ENCODE data around the gene ACACA.
"Not testable (repeated sequence)": the region's sequence is repeated elsewhere in the genome, so short reads cannot be mapped to it uniquely, and the experiment has no call there.

The ACACA gene

DNA sequence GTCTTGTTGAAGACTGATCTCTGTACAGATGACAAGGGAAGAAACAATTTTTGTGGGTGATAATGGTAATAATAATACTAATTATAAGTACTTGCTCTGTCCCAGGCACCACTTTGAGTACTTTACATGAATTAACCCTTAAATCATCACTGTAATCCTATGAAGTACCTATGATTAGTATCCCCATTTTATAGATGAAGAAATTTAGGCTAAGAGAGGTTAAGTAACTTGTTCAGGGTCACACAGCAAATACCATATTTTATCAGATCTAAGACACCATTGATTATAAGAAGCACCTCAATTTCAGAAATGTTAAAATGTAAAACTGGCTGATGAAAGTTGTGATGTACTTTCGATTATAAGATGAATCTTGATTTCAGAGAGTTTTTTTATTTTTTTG is 18.6 kb upstream of the ACACA start:
- Histone ChIP-seq H3K4me3 (ENCODE audit: low read length) (no peak overlapping the region), H3K27ac (ENCODE audit: low read length) (no peak overlapping the region), H3K9me3 (ENCODE audit: insufficient read depth, low read depth, low read length) (no peaks in the 10 kb centered on the region), H3K4me1 (ENCODE audit: insufficient read depth, low read length) (no peaks in the 10 kb centered on the region), H3K27me3 (ENCODE audit: insufficient read depth, low read length) (no peaks in the 10 kb centered on the region), H3K9ac (ENCODE audit: low read depth, low read length) (no peak overlapping the region), H3K36me3 (ENCODE audit: insufficient read depth, low read depth, low read length) (peaks cover 66% of the 10 kb centered on the region)

DNA sequence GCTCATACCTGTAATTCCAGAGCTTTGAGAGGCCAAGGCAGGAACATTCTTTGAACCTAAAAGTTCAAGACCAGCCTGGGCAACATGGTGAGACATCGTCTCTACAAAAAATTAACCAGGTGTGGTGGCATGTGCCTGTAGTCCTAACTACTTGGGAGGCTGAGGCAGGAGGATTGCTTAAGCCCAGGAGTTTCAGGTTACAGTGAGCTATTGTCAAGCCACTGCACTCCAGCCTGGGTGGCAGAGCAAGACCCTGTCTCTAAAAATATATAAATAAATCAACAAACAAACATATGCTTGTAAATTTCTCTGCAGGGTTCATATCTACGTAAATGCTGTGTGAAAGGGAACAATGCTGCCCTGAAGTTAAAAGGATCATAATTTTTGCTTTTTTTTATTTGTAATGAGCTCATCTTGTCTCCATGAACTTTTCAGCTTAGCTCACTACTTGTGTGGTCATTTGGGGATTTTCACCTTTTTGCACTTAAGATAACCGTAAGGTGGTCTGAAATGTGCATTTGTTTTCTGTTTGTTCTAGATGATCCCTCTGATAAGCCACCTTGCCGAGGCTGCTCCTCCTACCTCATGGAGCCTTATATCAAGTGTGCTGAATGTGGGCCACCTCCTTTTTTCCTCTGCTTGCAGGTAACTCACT is 16.5 kb upstream of the ACACA start:
- H3K27ac ChIP-seq (ENCODE audit: low read length): no peak overlapping the region
- H3K4me3 ChIP-seq (ENCODE audit: low read length): no peak overlapping the region
- peaks cover 54% of the 10 kb centered on the region for H3K36me3 ChIP-seq (ENCODE audit: insufficient read depth, low read depth, low read length)
- no peaks in the 10 kb centered on the region for H3K9me3 ChIP-seq (ENCODE audit: insufficient read depth, low read depth, low read length)
- no peaks in the 10 kb centered on the region for H3K4me1 ChIP-seq (ENCODE audit: insufficient read depth, low read length)
- H3K9ac ChIP-seq (ENCODE audit: low read depth, low read length): no peak overlapping the region
- no peaks in the 10 kb centered on the region for H3K27me3 ChIP-seq (ENCODE audit: insufficient read depth, low read length)

GRCh38 chr17:37417852-37418251 is 11.2 kb upstream of the ACACA start:
- no peak overlapping the region for H3K27ac ChIP-seq (ENCODE audit: low read length)
- no peaks in the 10 kb centered on the region for H3K9me3 ChIP-seq (ENCODE audit: insufficient read depth, low read depth, low read length)
- no peaks in the 10 kb centered on the region for H3K4me1 ChIP-seq (ENCODE audit: insufficient read depth, low read length)
- H3K9ac ChIP-seq (ENCODE audit: low read depth, low read length): no peak overlapping the region
- H3K4me3 ChIP-seq (ENCODE audit: low read length): no peak overlapping the region
- H3K27me3 ChIP-seq (ENCODE audit: insufficient read depth, low read length): no peaks in the 10 kb centered on the region
- peaks cover 32% of the 10 kb centered on the region for H3K36me3 ChIP-seq (ENCODE audit: insufficient read depth, low read depth, low read length)

DNA sequence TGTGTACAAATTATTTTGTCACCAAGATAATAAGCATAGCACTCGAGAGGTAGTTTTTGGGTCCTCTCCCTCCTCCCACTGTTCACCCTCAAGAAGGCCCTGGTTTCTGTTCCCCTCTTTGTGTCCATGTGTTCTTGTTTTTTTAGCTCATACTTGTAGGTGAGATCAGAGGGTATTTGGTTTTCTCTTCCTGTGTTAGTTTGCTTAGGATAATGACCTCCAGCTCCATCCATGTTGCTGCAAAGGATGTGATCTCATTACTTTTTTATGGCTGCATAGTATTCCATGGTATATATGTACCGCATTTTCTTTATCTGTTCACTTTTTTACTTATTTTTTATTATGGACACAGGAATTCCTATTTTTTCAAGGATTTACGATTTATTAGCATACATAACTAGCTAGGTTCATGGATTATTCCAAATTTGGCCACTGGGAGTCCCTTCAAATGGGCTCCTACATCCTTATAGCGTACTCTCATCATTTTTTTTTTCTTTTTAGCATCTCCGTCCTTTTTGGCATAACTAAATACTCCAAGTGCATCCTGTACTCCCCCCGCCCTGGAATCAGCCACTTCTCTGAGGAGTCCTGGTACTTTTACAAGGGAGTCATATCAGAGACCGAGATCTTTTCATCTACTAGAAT is 7.4 kb upstream of the ACACA start:
- H3K4me1 ChIP-seq (ENCODE audit: insufficient read depth, low read length): no peaks in the 10 kb centered on the region
- H3K36me3 ChIP-seq (ENCODE audit: insufficient read depth, low read depth, low read length): peaks cover 51% of the 10 kb centered on the region
- H3K9ac ChIP-seq (ENCODE audit: low read depth, low read length): no peak overlapping the region
- H3K9me3 ChIP-seq (ENCODE audit: insufficient read depth, low read depth, low read length): no peaks in the 10 kb centered on the region
- no peak overlapping the region for H3K27ac ChIP-seq (ENCODE audit: low read length)
- no peaks in the 10 kb centered on the region for H3K27me3 ChIP-seq (ENCODE audit: insufficient read depth, low read length)
- no peak overlapping the region for H3K4me3 ChIP-seq (ENCODE audit: low read length)

GRCh38 chr17:37410357-37410756 is 3.7 kb upstream of the ACACA start:
- H3K36me3 ChIP-seq (ENCODE audit: insufficient read depth, low read depth, low read length): peaks cover 43% of the 10 kb centered on the region

DNA sequence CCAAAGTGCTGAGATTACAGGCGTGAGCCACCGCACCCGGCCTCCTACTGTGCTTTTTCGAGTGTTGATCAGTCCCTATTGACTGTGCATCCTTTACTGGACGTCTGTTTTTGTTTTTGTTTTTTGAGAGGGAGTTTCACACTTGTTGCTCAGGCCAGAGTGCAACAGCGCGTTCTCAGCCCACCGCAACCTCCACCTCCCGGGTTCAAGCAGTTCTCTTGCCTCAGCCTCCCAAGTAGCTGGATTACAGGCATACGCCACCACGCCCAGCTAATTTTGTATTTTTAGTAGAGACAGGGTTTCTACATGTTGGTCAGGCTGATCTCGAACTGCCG is 1.5 kb upstream of the ACACA start:
- not testable (repeated sequence) for H3K27ac ChIP-seq (ENCODE audit: low read length); H3K9me3 ChIP-seq (ENCODE audit: insufficient read depth, low read depth, low read length); H3K4me1 ChIP-seq (ENCODE audit: insufficient read depth, low read length); H3K4me3 ChIP-seq (ENCODE audit: low read length); H3K27me3 ChIP-seq (ENCODE audit: insufficient read depth, low read length); H3K9ac ChIP-seq (ENCODE audit: low read depth, low read length)
- H3K36me3 ChIP-seq (ENCODE audit: insufficient read depth, low read depth, low read length): peaks cover 25% of the 10 kb centered on the region

More at GRCh38 chr17:37410357-37410756, 3.7 kb upstream of the ACACA start:
- Histone ChIP-seq H3K4me1 (ENCODE audit: insufficient read depth, low read length) (no peaks in the 10 kb centered on the region), H3K27me3 (ENCODE audit: insufficient read depth, low read length) (no peaks in the 10 kb centered on the region), H3K27ac (ENCODE audit: low read length) (no peak overlapping the region), H3K9ac (ENCODE audit: low read depth, low read length) (no peak overlapping the region), H3K9me3 (ENCODE audit: insufficient read depth, low read depth, low read length) (no peaks in the 10 kb centered on the region), H3K4me3 (ENCODE audit: low read length) (no peak overlapping the region)

DNA sequence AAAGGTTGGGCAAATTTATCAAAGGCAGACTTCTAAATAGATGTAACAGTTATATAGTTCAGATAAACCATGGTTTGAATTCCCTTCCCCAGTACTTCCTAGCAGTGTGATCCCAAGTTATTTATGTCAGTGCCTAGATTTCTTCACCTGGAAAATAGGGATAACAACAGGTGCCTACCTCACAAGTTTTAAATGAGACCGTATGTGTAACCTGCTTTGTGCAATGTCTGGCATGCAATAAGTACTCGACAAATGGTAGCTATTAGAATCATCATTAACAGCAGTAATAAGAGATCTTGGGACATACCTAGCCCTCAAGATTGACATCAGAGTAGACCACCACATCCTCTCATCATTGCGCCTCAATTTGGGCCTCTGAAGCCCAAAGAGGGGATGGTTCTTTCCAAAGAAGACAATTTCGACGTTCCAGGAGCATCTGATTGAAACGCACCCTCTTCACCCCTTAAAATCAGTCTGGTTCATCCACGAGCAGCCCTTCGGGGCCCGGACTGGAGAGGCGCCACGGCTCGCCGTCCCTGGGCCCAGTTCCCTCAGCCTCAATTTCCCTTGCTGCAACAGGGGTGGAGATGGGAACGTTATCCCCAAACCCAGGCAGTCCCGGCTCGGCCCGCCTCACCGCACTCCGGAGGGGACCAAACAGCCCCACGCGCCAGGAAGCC is 541 bp downstream of the ACACA start:
- H3K27ac ChIP-seq (ENCODE audit: low read length): peak overlapping the region; percentile 83
- peaks cover 5% of the 10 kb centered on the region for H3K36me3 ChIP-seq (ENCODE audit: insufficient read depth, low read depth, low read length)
- peak overlapping the region; percentile 90 for H3K9ac ChIP-seq (ENCODE audit: low read depth, low read length)
- H3K4me3 ChIP-seq (ENCODE audit: low read length): peak overlapping the region; percentile 76
- H3K9me3 ChIP-seq (ENCODE audit: insufficient read depth, low read depth, low read length): no peaks in the 10 kb centered on the region
- no peaks in the 10 kb centered on the region for H3K4me1 ChIP-seq (ENCODE audit: insufficient read depth, low read length)
- H3K27me3 ChIP-seq (ENCODE audit: insufficient read depth, low read length): no peaks in the 10 kb centered on the region

GRCh38 chr17:37405522-37405921 is 1.1 kb downstream of the ACACA start:
- not testable (repeated sequence) for H3K9me3 ChIP-seq (ENCODE audit: insufficient read depth, low read depth, low read length); H3K27ac ChIP-seq (ENCODE audit: low read length); H3K4me1 ChIP-seq (ENCODE audit: insufficient read depth, low read length); H3K36me3 ChIP-seq (ENCODE audit: insufficient read depth, low read depth, low read length); H3K27me3 ChIP-seq (ENCODE audit: insufficient read depth, low read length)
- Histone ChIP-seq H3K4me3 (ENCODE audit: low read length) (peak overlapping the region; percentile 76), H3K9ac (ENCODE audit: low read depth, low read length) (peak overlapping the region; percentile 90; the same call in 1 of the 2 replicates)

DNA sequence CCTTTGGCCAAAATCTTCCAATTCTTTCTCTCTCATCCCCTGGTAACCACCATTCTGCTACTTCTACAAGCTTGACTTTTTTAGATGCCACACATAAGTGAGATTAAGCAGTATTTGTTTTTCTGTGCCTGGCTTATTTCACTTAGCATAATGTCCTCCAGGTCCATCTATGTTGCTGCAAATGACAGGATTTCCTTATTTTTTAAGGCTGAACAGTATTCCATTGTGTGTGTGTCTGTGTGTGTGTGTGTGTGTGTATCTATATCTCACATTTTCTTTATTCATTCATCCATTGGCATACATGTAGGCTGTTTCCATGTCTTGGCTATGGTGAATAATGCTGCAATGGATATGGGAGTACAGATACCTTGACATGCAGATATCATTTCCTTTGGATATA is 6.1 kb downstream of the ACACA start:
- H3K4me1 ChIP-seq (ENCODE audit: insufficient read depth, low read length): no peaks in the 10 kb centered on the region; the same call in 1 of the 2 replicates
- no peaks in the 10 kb centered on the region for H3K27me3 ChIP-seq (ENCODE audit: insufficient read depth, low read length)
- H3K4me3 ChIP-seq (ENCODE audit: low read length): no peak overlapping the region
- H3K27ac ChIP-seq (ENCODE audit: low read length): no peak overlapping the region
- no peaks in the 10 kb centered on the region for H3K9me3 ChIP-seq (ENCODE audit: insufficient read depth, low read depth, low read length)
- no peaks in the 10 kb centered on the region for H3K36me3 ChIP-seq (ENCODE audit: insufficient read depth, low read depth, low read length)
- H3K9ac ChIP-seq (ENCODE audit: low read depth, low read length): no peak overlapping the region

- Histone ChIP-seq H3K9me3 (ENCODE audit: insufficient read depth, low read depth, low read length) (no peaks in the 10 kb centered on the region), H3K4me3 (ENCODE audit: low read length) (no peak overlapping the region), H3K27ac (ENCODE audit: low read length) (no peak overlapping the region), H3K36me3 (ENCODE audit: insufficient read depth, low read depth, low read length) (no peaks in the 10 kb centered on the region), H3K4me1 (ENCODE audit: insufficient read depth, low read length) (no peaks in the 10 kb centered on the region; the same call in 1 of the 2 replicates), H3K27me3 (ENCODE audit: insufficient read depth, low read length) (no peaks in the 10 kb centered on the region), H3K9ac (ENCODE audit: low read depth, low read length) (no peak overlapping the region)
These were observed 7.3 kb downstream of the ACACA start for GRCh38 chr17:37399265-37399803.

DNA sequence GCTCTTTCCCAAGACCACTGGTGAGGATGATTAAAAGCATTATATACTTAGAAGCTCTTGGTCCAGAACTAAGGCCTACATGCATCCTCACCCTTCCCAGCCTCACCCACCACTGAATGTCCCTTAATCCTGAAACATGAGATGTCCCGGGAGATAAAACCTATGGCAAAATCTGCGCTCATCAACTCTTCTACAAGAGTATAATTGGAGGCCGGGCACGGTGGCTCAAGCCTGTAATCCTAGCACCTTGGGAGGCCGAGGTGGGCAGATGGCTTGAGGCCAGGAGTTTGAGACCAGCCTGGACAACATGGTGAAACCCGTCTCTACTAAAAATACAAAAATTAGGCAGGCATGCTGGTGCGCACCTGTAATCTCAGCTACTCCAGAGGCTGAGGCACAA is 13.3 kb downstream of the ACACA start:
- Histone ChIP-seq H3K27ac (ENCODE audit: low read length) (no peak overlapping the region), H3K9me3 (ENCODE audit: insufficient read depth, low read depth, low read length) (no peaks in the 10 kb centered on the region), H3K4me3 (ENCODE audit: low read length) (no peak overlapping the region), H3K36me3 (ENCODE audit: insufficient read depth, low read depth, low read length) (no peaks in the 10 kb centered on the region), H3K4me1 (ENCODE audit: insufficient read depth, low read length) (no peaks in the 10 kb centered on the region), H3K9ac (ENCODE audit: low read depth, low read length) (no peak overlapping the region), H3K27me3 (ENCODE audit: insufficient read depth, low read length) (no peaks in the 10 kb centered on the region)

Measured in iPS-20b (cell line).